OCI-LY1 (cell line): ENCODE results near the gene APOBEC4.

ENCODE experiments used
- H2AFZ ChIP-seq: fragments of 200-600 bp; sonication (generic), shearing (Covaris generic); 2 replicates; pipeline ENCODE4 v1.6.0; 2014; ENCODE audit warnings: antibody characterized with exemption, mild to moderate bottlenecking, low read length
- H3F3A ChIP-seq: fragments of 200-600 bp; sonication (generic), shearing (Covaris generic); 2 replicates; pipeline ENCODE4 v1.6.0; 2014; ENCODE audit warnings: mild to moderate bottlenecking, antibody characterized with exemption, low read length, moderate library complexity; ENCODE audit not compliant: insufficient read depth
- H3K27ac ChIP-seq: fragments of 200-600 bp; sonication (generic); 2 replicates; pipeline ENCODE4 v1.5.1; 2014; ENCODE audit warnings: low read length, mixed run types, mild to moderate bottlenecking, low read depth; ENCODE audit not compliant: poor library complexity, severe bottlenecking
- H3K27me3 ChIP-seq: fragments of 200-600 bp; sonication (generic); 2 replicates; pipeline ENCODE4 v1.6.0; 2014; ENCODE audit warnings: antibody characterized with exemption, mild to moderate bottlenecking, low read length, moderate library complexity; ENCODE audit not compliant: insufficient read depth
- H3K36me3 ChIP-seq: fragments of 200-600 bp; sonication (generic); 2 replicates; pipeline ENCODE4 v1.6.1; 2014; ENCODE audit warnings: mild to moderate bottlenecking, antibody characterized with exemption, low read length, moderate library complexity, mixed read lengths; ENCODE audit not compliant: insufficient read depth
- H3K4me1 ChIP-seq: fragments of 200-600 bp; sonication (generic); 2 replicates; pipeline ENCODE4 v1.5.1; 2014; ENCODE audit warnings: mild to moderate bottlenecking, low read length, moderate library complexity; ENCODE audit not compliant: insufficient read depth, severe bottlenecking
- H3K4me2 ChIP-seq: fragments of 200-600 bp; sonication (generic), shearing (Covaris generic); 2 replicates; pipeline ENCODE4 v1.6.1; 2014; ENCODE audit warnings: low read length
- H3K4me3 ChIP-seq: fragments of 200-600 bp; sonication (generic); 2 replicates; pipeline ENCODE4 v1.5.1; 2014; ENCODE audit warnings: low read length, low read depth, mild to moderate bottlenecking, mixed read lengths; ENCODE audit not compliant: poor library complexity, severe bottlenecking
- H3K79me2 ChIP-seq: fragments of 200-600 bp; shearing (Covaris generic); 2 replicates; pipeline ENCODE4 v1.6.1; 2016; ENCODE audit warnings: mixed run types, low read length, mixed read lengths; ENCODE audit not compliant: insufficient read depth
- H3K9ac ChIP-seq: fragments of 200-600 bp; sonication (generic), shearing (Covaris generic); 2 replicates; pipeline ENCODE4 v1.6.1; 2014; ENCODE audit warnings: mild to moderate bottlenecking, low read length, mixed read lengths
- H3K9me2 ChIP-seq: fragments of 200-600 bp; sonication (generic), shearing (Covaris generic); 2 replicates; pipeline ENCODE4 v1.6.1; 2014; ENCODE audit warnings: low read depth, mild to moderate bottlenecking, low read length, mixed read lengths
- H3K9me3 ChIP-seq: fragments of 200-600 bp; shearing (Covaris generic); 2 replicates; pipeline ENCODE4 v1.6.1; 2014; ENCODE audit warnings: low read length, mixed read lengths
- H4K20me1 ChIP-seq: fragments of 200-600 bp; sonication (generic), shearing (Covaris generic); 2 replicates; pipeline ENCODE4 v1.6.0; 2016; ENCODE audit warnings: mild to moderate bottlenecking, low read length; ENCODE audit not compliant: insufficient read depth
- EZH2 ChIP-seq: fragments of 200-600 bp; sonication (generic), shearing (Covaris generic); IDR thresholded peaks from 2 replicates; pipeline ENCODE4 v1.8.0; 2017; ENCODE audit warnings: borderline replicate concordance, mixed run types, mild to moderate bottlenecking, antibody characterized with exemption, low read length, moderate library complexity, mixed read lengths
- TF ChIP-seq, protein P1 (sequence below): fragments of 200-600 bp; sonication (generic), shearing (Covaris generic); IDR thresholded peaks from 2 replicates; pipeline ENCODE4 v1.5.1; 2017; ENCODE audit warnings: mild to moderate bottlenecking, antibody characterized with exemption, low read length, moderate library complexity, mixed read lengths

The APOBEC4 gene

DNA sequence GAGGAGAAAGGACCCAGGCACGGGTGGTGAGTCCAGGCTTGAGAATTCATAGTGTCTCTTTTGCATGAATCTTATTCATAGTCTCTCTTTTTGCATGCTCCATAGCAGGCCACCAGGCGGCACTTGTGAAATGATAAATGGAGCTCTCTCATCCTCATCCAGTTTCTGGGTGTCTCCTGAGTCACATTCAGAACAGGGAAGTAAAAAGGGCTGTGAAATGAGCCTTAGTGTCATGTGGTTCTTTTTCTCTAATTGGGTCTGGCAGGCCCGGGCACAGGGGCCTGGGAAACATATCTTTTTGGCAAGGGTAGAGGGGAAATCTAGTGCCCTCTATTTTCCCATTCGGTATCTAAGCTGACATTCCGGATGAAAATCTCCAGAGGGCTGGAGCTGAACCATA, 43.8 kb downstream of the APOBEC4 start:
- H2AFZ ChIP-seq, result no peak overlapping the region; the same call in 1 of the 2 replicates
- no peaks in the 10 kb centered on the region for H3K9me3 ChIP-seq
- no peak overlapping the region for H3K9ac ChIP-seq
- H3K36me3 ChIP-seq, result no peaks in the 10 kb centered on the region
- H4K20me1 ChIP-seq, result no peaks in the 10 kb centered on the region
- H3K79me2 ChIP-seq, result no peaks in the 10 kb centered on the region
- no peak overlapping the region for H3K4me3 ChIP-seq
- no peaks in the 10 kb centered on the region for H3F3A ChIP-seq
- no peaks in the 10 kb centered on the region for H3K9me2 ChIP-seq
- TF ChIP-seq EZH2, result no peak
- TF ChIP-seq, protein P1, sequence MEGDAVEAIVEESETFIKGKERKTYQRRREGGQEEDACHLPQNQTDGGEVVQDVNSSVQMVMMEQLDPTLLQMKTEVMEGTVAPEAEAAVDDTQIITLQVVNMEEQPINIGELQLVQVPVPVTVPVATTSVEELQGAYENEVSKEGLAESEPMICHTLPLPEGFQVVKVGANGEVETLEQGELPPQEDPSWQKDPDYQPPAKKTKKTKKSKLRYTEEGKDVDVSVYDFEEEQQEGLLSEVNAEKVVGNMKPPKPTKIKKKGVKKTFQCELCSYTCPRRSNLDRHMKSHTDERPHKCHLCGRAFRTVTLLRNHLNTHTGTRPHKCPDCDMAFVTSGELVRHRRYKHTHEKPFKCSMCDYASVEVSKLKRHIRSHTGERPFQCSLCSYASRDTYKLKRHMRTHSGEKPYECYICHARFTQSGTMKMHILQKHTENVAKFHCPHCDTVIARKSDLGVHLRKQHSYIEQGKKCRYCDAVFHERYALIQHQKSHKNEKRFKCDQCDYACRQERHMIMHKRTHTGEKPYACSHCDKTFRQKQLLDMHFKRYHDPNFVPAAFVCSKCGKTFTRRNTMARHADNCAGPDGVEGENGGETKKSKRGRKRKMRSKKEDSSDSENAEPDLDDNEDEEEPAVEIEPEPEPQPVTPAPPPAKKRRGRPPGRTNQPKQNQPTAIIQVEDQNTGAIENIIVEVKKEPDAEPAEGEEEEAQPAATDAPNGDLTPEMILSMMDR, result peak; percentile 36; the same call in 1 of the 2 replicates
- H3K27ac ChIP-seq, result no peak overlapping the region
- peaks cover 7% of the 10 kb centered on the region for H3K4me1 ChIP-seq
- no peaks in the 10 kb centered on the region for H3K27me3 ChIP-seq
- no peak overlapping the region for H3K4me2 ChIP-seq

DNA sequence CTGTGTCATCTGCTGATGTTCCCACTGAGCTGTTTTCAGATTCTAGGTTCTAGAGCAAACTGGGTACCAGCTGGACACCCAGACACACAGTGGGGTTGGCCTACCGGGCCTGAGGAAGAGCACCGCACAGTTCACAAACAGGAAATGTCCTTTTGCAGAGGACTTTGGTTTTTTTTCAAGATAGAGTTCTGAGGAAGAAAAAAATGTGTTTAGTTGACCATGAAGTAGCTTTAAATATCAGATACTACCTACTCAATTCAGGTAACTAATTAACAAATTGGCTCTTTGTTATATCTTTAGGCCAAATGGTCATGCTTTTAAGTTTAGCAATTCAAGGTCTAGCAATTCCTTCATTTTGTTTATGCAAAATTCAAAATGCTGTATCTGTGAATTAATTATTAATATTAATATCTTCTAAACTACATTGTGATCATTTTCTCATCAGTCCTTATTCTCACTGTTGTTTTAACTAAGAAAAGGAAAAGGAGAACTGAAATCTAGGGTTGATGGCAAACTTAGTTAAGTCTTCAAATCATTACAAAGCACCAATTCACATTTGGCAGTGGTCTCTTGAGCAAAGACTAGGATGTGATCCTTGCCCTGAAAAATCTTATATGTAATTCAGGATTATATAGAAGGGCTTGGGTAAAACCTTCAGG, 45.7 kb downstream of the APOBEC4 start:
- H3K36me3 ChIP-seq, result no peaks in the 10 kb centered on the region
- H3K9me2 ChIP-seq, result no peaks in the 10 kb centered on the region
- no peak overlapping the region for H3K9ac ChIP-seq
- TF ChIP-seq, protein P1, result no peak
- no peak for TF ChIP-seq EZH2
- no peak overlapping the region for H2AFZ ChIP-seq
- no peaks in the 10 kb centered on the region for H3K79me2 ChIP-seq
- H3K27ac ChIP-seq, result no peak overlapping the region
- H3F3A ChIP-seq, result no peaks in the 10 kb centered on the region
- H4K20me1 ChIP-seq, result no peaks in the 10 kb centered on the region
- no peak overlapping the region for H3K4me2 ChIP-seq
- H3K4me1 ChIP-seq, result peaks cover 9% of the 10 kb centered on the region
- H3K9me3 ChIP-seq, result no peaks in the 10 kb centered on the region
- no peaks in the 10 kb centered on the region for H3K27me3 ChIP-seq
- H3K4me3 ChIP-seq, result no peak overlapping the region

DNA sequence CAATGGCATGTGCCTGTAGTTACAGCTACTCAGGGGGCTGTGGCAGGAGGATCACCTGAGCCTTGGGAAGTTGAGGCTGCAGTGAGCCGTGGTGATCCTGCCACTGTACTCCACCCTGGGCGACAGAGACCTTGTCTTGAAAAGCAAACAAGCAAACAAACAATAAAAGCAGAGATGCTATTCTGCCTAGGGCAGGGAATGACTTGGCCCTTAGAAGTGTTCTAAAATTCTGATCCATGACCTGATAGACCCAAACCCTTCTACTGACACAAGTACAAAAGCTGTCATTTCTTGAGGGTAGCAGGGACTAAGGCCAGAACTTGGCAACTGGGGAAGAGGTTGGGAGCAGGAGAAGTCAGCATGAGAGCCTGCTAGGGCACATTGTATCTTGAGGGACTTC, 47.2 kb downstream of the APOBEC4 start:
- no peaks in the 10 kb centered on the region for H4K20me1 ChIP-seq
- no peak overlapping the region for H3K9ac ChIP-seq
- H3K27me3 ChIP-seq, result no peaks in the 10 kb centered on the region
- H3K9me2 ChIP-seq, result no peaks in the 10 kb centered on the region
- H3K4me2 ChIP-seq, result no peak overlapping the region
- no peaks in the 10 kb centered on the region for H3F3A ChIP-seq
- no peaks in the 10 kb centered on the region for H3K36me3 ChIP-seq
- H3K79me2 ChIP-seq, result no peaks in the 10 kb centered on the region
- H3K4me1 ChIP-seq, result peaks cover 9% of the 10 kb centered on the region
- no peak overlapping the region for H3K4me3 ChIP-seq
- H2AFZ ChIP-seq, result no peak overlapping the region
- H3K9me3 ChIP-seq, result no peaks in the 10 kb centered on the region
- TF ChIP-seq EZH2, result no peak
- TF ChIP-seq, protein P1, result no peak
- no peak overlapping the region for H3K27ac ChIP-seq
